WTC11 (cell line): ENCODE results near the gene KRT7. TPM values are rescaled to one million over a fixed set of nuclear protein-coding genes. Genes with fewer than 3 reads are reported as not detected.

Source experiments
- ARID4B ChIP-seq: sonication (generic); formaldehyde crosslinking; IDR thresholded peaks from 2 replicates; pipeline ENCODE4 v1.8.0; 2023; ENCODE audit warnings: missing genetic modification reagents, mild to moderate bottlenecking, borderline replicate concordance
- ATF2 ChIP-seq: sonication (generic); formaldehyde crosslinking; IDR thresholded peaks from 2 replicates; pipeline ENCODE4 v1.8.1; 2022; ENCODE audit warnings: low read depth, missing genetic modification reagents, borderline replicate concordance
- CDX4 ChIP-seq: fragments of 250-450 bp; sonication (Bioruptor Pico); IDR thresholded peaks from 2 replicates; pipeline ENCODE4 v1.9.0; 2021; ENCODE audit warnings: moderate library complexity, mild to moderate bottlenecking, inconsistent platforms, borderline replicate concordance
- ERG ChIP-seq: fragments of 250-450 bp; sonication (Bioruptor Pico); IDR thresholded peaks from 2 replicates; pipeline ENCODE4 v1.8.0; 2021; ENCODE audit warnings: mild to moderate bottlenecking
- PREB ChIP-seq: sonication (generic); formaldehyde crosslinking; IDR thresholded peaks from 2 replicates; pipeline ENCODE4 v1.8.1; 2022; ENCODE audit warnings: mild to moderate bottlenecking, missing genetic modification reagents, moderate library complexity, borderline replicate concordance
- RELA ChIP-seq: sonication (generic); formaldehyde crosslinking; IDR thresholded peaks from 2 replicates; pipeline ENCODE4 v1.8.1; 2022; ENCODE audit warnings: missing genetic modification reagents, mild to moderate bottlenecking, borderline replicate concordance
- TEAD1 ChIP-seq: sonication (generic); formaldehyde crosslinking; IDR thresholded peaks from 2 replicates; pipeline ENCODE4 v1.8.0; 2022; ENCODE audit warnings: mild to moderate bottlenecking, missing genetic modification reagents
- ZNF512 ChIP-seq: sonication (generic); formaldehyde crosslinking; IDR thresholded peaks from 2 replicates; pipeline ENCODE4 v1.8.1; 2022; ENCODE audit warnings: missing genetic modification reagents, borderline replicate concordance
- ZNF532 ChIP-seq: fragments of 250-450 bp; sonication (Bioruptor Pico); IDR thresholded peaks from 2 replicates; pipeline ENCODE4 v1.9.0; 2021; ENCODE audit warnings: mild to moderate bottlenecking, borderline replicate concordance
- ZNF671 ChIP-seq: fragments of 250-450 bp; sonication (Bioruptor Pico); IDR thresholded peaks from 2 replicates; pipeline ENCODE4 v1.8.0; 2021; ENCODE audit warnings: mild to moderate bottlenecking
- total RNA-seq: library from RNA; stranded (reverse); gene quantifications from 3 replicates; pipeline ENCODE4 v1.2.3, GENCODE V29; 2021

Gene KRT7
- total RNA-seq, 1 experiment from 2014 or later = 10.6 TPM

- no peak for TF ChIP-seq ATF2 (CRISPR knock-in tag)
- no peak for TF ChIP-seq ZNF512 (CRISPR knock-in tag)
- no peak for TF ChIP-seq RELA (CRISPR knock-in tag)
- TF ChIP-seq ARID4B (CRISPR knock-in tag) = no peak
- TF ChIP-seq CDX4 (CRISPR knock-in tag) = no peak
- TF ChIP-seq ZNF532 (CRISPR knock-in tag) = no peak
- no peak for TF ChIP-seq PREB (CRISPR knock-in tag)
- TF ChIP-seq ERG = no peak
- no peak for TF ChIP-seq TEAD1 (CRISPR knock-in tag)
- no peak for TF ChIP-seq ZNF671
Measured at GRCh38 chr12:52204095-52204930, 28.7 kb upstream of the KRT7 start (continued).
